ENCODE measurements around the gene DDIT3. TPM values are rescaled to one million over a fixed set of nuclear protein-coding genes. Genes with fewer than 3 reads are reported as not detected.

The DDIT3 gene
- total and polyA plus RNA-seq, 4 donors: 4.7 to 30.2 (median 16.2) TPM

- no peak for DNase-seq (ENCODE audit: low spot score)
- WGBS: 91% methylated on average over 27 of the region's 27 CpGs
- TF ChIP-seq JUND (IDR thresholded peaks at IDR 0.05) (no peak), FOXA2 (IDR thresholded peaks at IDR 0.05) (no peak), FOXA1 (IDR thresholded peaks at IDR 0.05) (no peak), TAF1 (conservative IDR thresholded peaks at IDR 0.05) (no peak)
- Histone ChIP-seq H3K27ac (ENCODE audit: low read depth in 1 of 2, low read length in 2 of 2) (no peak overlapping the region), H3K4me3 (ENCODE audit: low read depth in 1 of 3, low read length in 3 of 3) (no peak overlapping the region), H3K9me3 (ENCODE audit: control insufficient read depth in 4 of 4, low read length in 3 of 4) (no peaks in the 10 kb centered on the region), H3K36me3 (ENCODE audit: control insufficient read depth in 4 of 4, insufficient read depth in 3 of 4, low read depth in 1 of 4, low read length in 3 of 4) (peaks cover 5 to 23% (median 16%) of the 10 kb centered on the region in 4 donors), H3K9ac (ENCODE audit: low read depth in 1 of 2, low read length in 2 of 2) (no peak overlapping the region), H3K27me3 (ENCODE audit: control insufficient read depth in 4 of 4, insufficient read depth in 4 of 4, low read length in 3 of 4) (no peaks in the 10 kb centered on the region), H3K4me1 (ENCODE audit: control insufficient read depth in 4 of 4, insufficient read depth in 4 of 4, low read length in 3 of 4) (peaks cover 2 to 17% (median 11%) of the 10 kb centered on the region in 4 donors)
These were observed 33.2 kb downstream of the DDIT3 start for GRCh38 chr12:57487055-57487596.

GRCh38 chr12:57485695-57486094, 34.6 kb downstream of the DDIT3 start:
- TF ChIP-seq RXRA (IDR thresholded peaks at IDR 0.05): no peak
- TF ChIP-seq JUND (IDR thresholded peaks at IDR 0.05): no peak
- Histone ChIP-seq H3K9me3 (ENCODE audit: control insufficient read depth in 4 of 4, low read length in 3 of 4) (no peaks in the 10 kb centered on the region), H3K4me1 (ENCODE audit: control insufficient read depth in 4 of 4, insufficient read depth in 4 of 4, low read length in 3 of 4) (peaks cover 2 to 17% (median 11%) of the 10 kb centered on the region in 4 donors), H3K4me3 (ENCODE audit: low read depth in 1 of 3, low read length in 3 of 3) (no peak overlapping the region), H3K27me3 (ENCODE audit: control insufficient read depth in 4 of 4, insufficient read depth in 4 of 4, low read length in 3 of 4) (no peaks in the 10 kb centered on the region), H3K27ac (ENCODE audit: low read depth in 1 of 2, low read length in 2 of 2) (no peak overlapping the region), H3K9ac (ENCODE audit: low read depth in 1 of 2, low read length in 2 of 2) (no peak overlapping the region), H3K36me3 (ENCODE audit: control insufficient read depth in 4 of 4, insufficient read depth in 3 of 4, low read depth in 1 of 4, low read length in 3 of 4) (peaks cover 3 to 14% (median 7%) of the 10 kb centered on the region in 4 donors)
- DNase-seq (ENCODE audit: low spot score): no peak

- no peak for TF ChIP-seq FOXA1 (IDR thresholded peaks at IDR 0.05)
- TF ChIP-seq JUND (IDR thresholded peaks at IDR 0.05): no peak
- no peak for TF ChIP-seq ATF3 (IDR thresholded peaks at IDR 0.05)
- no peak for TF ChIP-seq HNF4G (IDR thresholded peaks at IDR 0.05)
- TF ChIP-seq ZBTB33 (IDR thresholded peaks at IDR 0.05): no peak
- no peak for TF ChIP-seq YY1 (IDR thresholded peaks at IDR 0.05)
- no peak for TF ChIP-seq REST (IDR thresholded peaks at IDR 0.05)
- TF ChIP-seq NR2F2 (IDR thresholded peaks at IDR 0.05): no peak
- TF ChIP-seq HNF4A (conservative IDR thresholded peaks at IDR 0.05): no peak
- no peak for TF ChIP-seq CTCF (IDR thresholded peaks at IDR 0.05; ENCODE audit: low read depth, low read length, missing input control)
- TF ChIP-seq SP1 (IDR thresholded peaks at IDR 0.05): no peak
- TF ChIP-seq FOXA2 (IDR thresholded peaks at IDR 0.05): no peak
- TF ChIP-seq RAD21 (IDR thresholded peaks at IDR 0.05): no peak
- TF ChIP-seq EGR1 (IDR thresholded peaks at IDR 0.05; ENCODE audit: low read depth in 2 of 2): no peak
- no peak for TF ChIP-seq GABPA (IDR thresholded peaks at IDR 0.05 in 1 of 2, conservative IDR thresholded peaks at IDR 0.05 in 1 of 2)
- no peak for TF ChIP-seq RXRA (IDR thresholded peaks at IDR 0.05)
- TF ChIP-seq TAF1 (conservative IDR thresholded peaks at IDR 0.05): no peak
- Histone ChIP-seq H3K9me3 (ENCODE audit: control insufficient read depth in 4 of 4, low read length in 3 of 4) (no peaks in the 10 kb centered on the region), H3K4me3 (ENCODE audit: low read depth in 1 of 3, low read length in 3 of 3) (no peak overlapping the region), H3K9ac (ENCODE audit: low read depth in 1 of 2, low read length in 2 of 2) (no peak overlapping the region), H3K4me1 (ENCODE audit: control insufficient read depth in 4 of 4, insufficient read depth in 4 of 4, low read length in 3 of 4) (peaks cover 0 to 6% (median 3%) of the 10 kb centered on the region in 4 donors), H3K36me3 (ENCODE audit: control insufficient read depth in 4 of 4, insufficient read depth in 3 of 4, low read depth in 1 of 4, low read length in 3 of 4) (no peaks in the 10 kb centered on the region), H3K27me3 (ENCODE audit: control insufficient read depth in 4 of 4, insufficient read depth in 4 of 4, low read length in 3 of 4) (no peaks in the 10 kb centered on the region), H3K27ac (ENCODE audit: low read depth in 1 of 2, low read length in 2 of 2) (no peak overlapping the region)
- 75% methylated on average over 5 of the region's 5 CpGs for WGBS
- DNase-seq (ENCODE audit: low spot score): no peak
These were observed 36.8 kb downstream of the DDIT3 start for GRCh38 chr12:57483466-57483865.
